ENCODE measurements around the gene MIEN1. TPM values are rescaled to one million over a fixed set of nuclear protein-coding genes. Genes with fewer than 3 reads are reported as not detected.

MIEN1 gene
- total and polyA plus RNA-seq, 2 of the 13 experiments (the other 11 are each of a cell fraction or from before 2014, with no cell fraction given), result 40.6 to 56.6 TPM

DNA sequence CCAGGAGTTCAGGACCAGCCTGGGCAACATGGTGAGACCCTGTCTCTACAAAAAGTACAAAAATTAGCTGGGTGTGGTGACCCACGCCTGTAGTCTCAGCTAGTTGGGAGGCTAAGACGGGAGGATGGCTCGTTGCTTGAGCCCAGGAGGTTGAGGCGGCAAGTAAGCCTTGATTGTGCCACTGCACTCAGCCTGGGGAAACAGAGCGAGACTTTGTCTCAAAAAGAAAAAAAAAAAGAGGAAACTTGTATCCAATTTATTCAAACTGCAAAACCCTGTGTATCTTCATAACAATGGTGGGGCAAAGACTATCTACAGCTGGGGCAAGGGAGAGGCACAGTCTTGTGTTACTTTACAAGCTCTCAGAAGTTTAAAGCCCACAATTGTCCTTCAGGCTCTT, 28.9 kb upstream of the MIEN1 start:
- no TSS peak for BruUV-seq (replicated peaks)
- peaks cover 37% of the 10 kb centered on the region for H3K4me1 ChIP-seq (ENCODE audit: insufficient read depth, low read length)
- H3K9me3 ChIP-seq (ENCODE audit: low read length), result no peaks in the 10 kb centered on the region
- no peak overlapping the region for H3K4me3 ChIP-seq (replicated peaks in 1 of 3; ENCODE audit: insufficient read depth in 1 of 3, low read depth in 2 of 3, low read length in 3 of 3)
- DNase-seq (ENCODE audit: low spot score), result no peak
- peaks cover 7 to 59% of the 10 kb centered on the region in 2 experiments for H3K27me3 ChIP-seq (ENCODE audit: control insufficient read depth in 1 of 2, insufficient read depth in 2 of 2, low read length in 2 of 2)
- ChIA-PET POLR2A (interaction anchor here (0.6 kb wide), 1 partner anchor 59 kb away, joined by 5 read pairs; no protein-coding TSS in a partner anchor), CTCF (ENCODE audit: low intra/inter-chr PET ratio, low total read pairs) (no interaction called here)
- no peak overlapping the region for H3K4me2 ChIP-seq (ENCODE audit: low read depth, low read length)
- H2AFZ ChIP-seq (ENCODE audit: low read length), result no peak overlapping the region
- no peaks in the 10 kb centered on the region for H3K36me3 ChIP-seq (replicated peaks in 1 of 2; ENCODE audit: control insufficient read depth in 1 of 2, insufficient read depth in 2 of 2, low read length in 2 of 2)
- H3K79me2 ChIP-seq (ENCODE audit: insufficient read depth, low read length), result no peaks in the 10 kb centered on the region
- TF ChIP-seq, protein P1, sequence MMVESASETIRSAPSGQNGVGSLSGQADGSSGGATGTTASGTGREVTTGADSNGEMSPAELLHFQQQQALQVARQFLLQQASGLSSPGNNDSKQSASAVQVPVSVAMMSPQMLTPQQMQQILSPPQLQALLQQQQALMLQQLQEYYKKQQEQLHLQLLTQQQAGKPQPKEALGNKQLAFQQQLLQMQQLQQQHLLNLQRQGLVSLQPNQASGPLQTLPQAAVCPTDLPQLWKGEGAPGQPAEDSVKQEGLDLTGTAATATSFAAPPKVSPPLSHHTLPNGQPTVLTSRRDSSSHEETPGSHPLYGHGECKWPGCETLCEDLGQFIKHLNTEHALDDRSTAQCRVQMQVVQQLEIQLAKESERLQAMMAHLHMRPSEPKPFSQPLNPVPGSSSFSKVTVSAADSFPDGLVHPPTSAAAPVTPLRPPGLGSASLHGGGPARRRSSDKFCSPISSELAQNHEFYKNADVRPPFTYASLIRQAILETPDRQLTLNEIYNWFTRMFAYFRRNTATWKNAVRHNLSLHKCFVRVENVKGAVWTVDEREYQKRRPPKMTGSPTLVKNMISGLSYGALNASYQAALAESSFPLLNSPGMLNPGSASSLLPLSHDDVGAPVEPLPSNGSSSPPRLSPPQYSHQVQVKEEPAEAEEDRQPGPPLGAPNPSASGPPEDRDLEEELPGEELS (CRISPR knock-in tag; IDR thresholded peaks at IDR 0.05), result no peak
- TF ChIP-seq WIZ (CRISPR knock-in tag; IDR thresholded peaks at IDR 0.05) (no peak), SMYD3 (CRISPR knock-in tag; IDR thresholded peaks at IDR 0.05) (no peak), NFKBIZ (CRISPR knock-in tag; IDR thresholded peaks at IDR 0.05) (no peak), DBP (CRISPR knock-in tag; IDR thresholded peaks at IDR 0.05; ENCODE audit: not compliant biosample characterization) (no peak), NBN (conservative IDR thresholded peaks at IDR 0.05) (no peak), ZNF788 (CRISPR knock-in tag; IDR thresholded peaks at IDR 0.05; ENCODE audit: borderline replicate concordance) (no peak), NCOA2 (CRISPR knock-in tag; IDR thresholded peaks at IDR 0.05) (no peak), TCF7L2 (IDR thresholded peaks at IDR 0.05; ENCODE audit: low read depth, low read length) (no peak), HDAC1 (CRISPR knock-in tag; IDR thresholded peaks at IDR 0.05) (no peak), PRPF4 (IDR thresholded peaks at IDR 0.05; ENCODE audit: low read depth, low read length, poor library complexity, severe bottlenecking) (no peak), RXRA (CRISPR knock-in tag; IDR thresholded peaks at IDR 0.05) (no peak), TBX2 (CRISPR knock-in tag; IDR thresholded peaks at IDR 0.05; ENCODE audit: borderline replicate concordance) (no peak)
- TF ChIP-seq, protein P2, sequence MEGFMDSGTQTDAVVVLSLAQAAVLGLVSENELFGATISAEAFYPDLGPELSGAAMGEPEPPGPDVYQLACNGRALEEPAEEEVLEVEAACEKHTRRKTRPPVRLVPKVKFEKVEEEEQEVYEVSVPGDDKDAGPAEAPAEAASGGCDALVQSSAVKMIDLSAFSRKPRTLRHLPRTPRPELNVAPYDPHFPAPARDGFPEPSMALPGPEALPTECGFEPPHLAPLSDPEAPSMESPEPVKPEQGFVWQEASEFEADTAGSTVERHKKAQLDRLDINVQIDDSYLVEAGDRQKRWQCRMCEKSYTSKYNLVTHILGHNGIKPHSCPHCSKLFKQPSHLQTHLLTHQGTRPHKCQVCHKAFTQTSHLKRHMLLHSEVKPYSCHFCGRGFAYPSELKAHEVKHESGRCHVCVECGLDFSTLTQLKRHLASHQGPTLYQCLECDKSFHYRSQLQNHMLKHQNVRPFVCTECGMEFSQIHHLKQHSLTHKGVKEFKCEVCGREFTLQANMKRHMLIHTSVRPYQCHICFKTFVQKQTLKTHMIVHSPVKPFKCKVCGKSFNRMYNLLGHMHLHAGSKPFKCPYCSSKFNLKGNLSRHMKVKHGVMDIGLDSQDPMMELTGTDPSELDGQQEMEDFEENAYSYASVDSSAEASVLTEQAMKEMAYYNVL (CRISPR knock-in tag; IDR thresholded peaks at IDR 0.05; ENCODE audit: borderline replicate concordance), result no peak
- TF ChIP-seq, protein P3, sequence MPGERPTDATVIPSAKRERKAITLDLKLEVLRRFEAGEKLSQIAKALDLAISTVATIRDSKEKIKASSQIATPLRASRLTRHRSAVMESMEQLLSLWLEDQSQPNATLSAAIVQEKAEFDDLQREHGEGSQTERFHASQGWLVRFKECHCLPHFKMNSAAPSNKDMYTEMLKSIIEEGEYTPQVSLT (CRISPR knock-in tag; IDR thresholded peaks at IDR 0.05; ENCODE audit: borderline replicate concordance, low read depth), result no peak
- TF ChIP-seq, protein P4, sequence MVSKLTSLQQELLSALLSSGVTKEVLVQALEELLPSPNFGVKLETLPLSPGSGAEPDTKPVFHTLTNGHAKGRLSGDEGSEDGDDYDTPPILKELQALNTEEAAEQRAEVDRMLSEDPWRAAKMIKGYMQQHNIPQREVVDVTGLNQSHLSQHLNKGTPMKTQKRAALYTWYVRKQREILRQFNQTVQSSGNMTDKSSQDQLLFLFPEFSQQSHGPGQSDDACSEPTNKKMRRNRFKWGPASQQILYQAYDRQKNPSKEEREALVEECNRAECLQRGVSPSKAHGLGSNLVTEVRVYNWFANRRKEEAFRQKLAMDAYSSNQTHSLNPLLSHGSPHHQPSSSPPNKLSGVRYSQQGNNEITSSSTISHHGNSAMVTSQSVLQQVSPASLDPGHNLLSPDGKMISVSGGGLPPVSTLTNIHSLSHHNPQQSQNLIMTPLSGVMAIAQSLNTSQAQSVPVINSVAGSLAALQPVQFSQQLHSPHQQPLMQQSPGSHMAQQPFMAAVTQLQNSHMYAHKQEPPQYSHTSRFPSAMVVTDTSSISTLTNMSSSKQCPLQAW (CRISPR knock-in tag; IDR thresholded peaks at IDR 0.05), result no peak
- FAIRE-seq, result no peak
- H4K20me1 ChIP-seq (ENCODE audit: insufficient read depth, low read length), result no peaks in the 10 kb centered on the region
- H3K9ac ChIP-seq (ENCODE audit: insufficient read depth, low read depth, low read length), result no peak overlapping the region
- no peak for ATAC-seq
- in situ Hi-C loops (cut with HindIII; ENCODE audit: extremely low pct_ligation_motif_present, low pct_unique_long_range_greater_than_20kb), result no loop called here
- no peak overlapping the region for H3K27ac ChIP-seq (ENCODE audit: extremely low read length, insufficient read depth, low read length)
- intact Hi-C loops (cut with micrococcal nuclease; ENCODE audit: unreplicated experiment), result no loop called here
- WGBS (ENCODE audit: low lambda C conversion rate), result 57% methylated on average over 5 of the region's 5 CpGs

All from HepG2 (cell line).